Measurements from ENCODE around the gene BDP1. TPM values are rescaled to one million over a fixed set of nuclear protein-coding genes. Genes with fewer than 3 reads are reported as not detected.
"Not testable (repeated sequence)": the region's sequence is repeated elsewhere in the genome, so short reads cannot be mapped to it uniquely, and the experiment has no call there.

The BDP1 gene
- total RNA-seq, 1 donor from 2014 or later = 24.1 TPM

- no peak for TF ChIP-seq CTCF (IDR thresholded peaks at IDR 0.05; ENCODE audit: insufficient read depth, low read length, poor library complexity, severe bottlenecking)
- no peaks in the 10 kb centered on the region for H3K36me3 ChIP-seq (ENCODE audit: control insufficient read depth, insufficient read depth, low read length)
- no peak overlapping the region for H3K4me3 ChIP-seq (ENCODE audit: low read depth, low read length)
- no peak for DNase-seq (ENCODE audit: low read depth)
- H3K27me3 ChIP-seq (ENCODE audit: control insufficient read depth, insufficient read depth, low read length) = no peaks in the 10 kb centered on the region
These were observed 26.7 kb downstream of the BDP1 start for GRCh38 chr5:71482132-71482531.

- Histone ChIP-seq H3K4me3 (ENCODE audit: low read depth, low read length) (no peak overlapping the region), H3K36me3 (ENCODE audit: control insufficient read depth, insufficient read depth, low read length) (peaks cover 2% of the 10 kb centered on the region), H3K27me3 (ENCODE audit: control insufficient read depth, insufficient read depth, low read length) (no peaks in the 10 kb centered on the region)
- no peak for TF ChIP-seq CTCF (IDR thresholded peaks at IDR 0.05; ENCODE audit: insufficient read depth, low read length, poor library complexity, severe bottlenecking)
- peak; percentile 73 for DNase-seq (ENCODE audit: low read depth)
These were observed 27.9 kb downstream of the BDP1 start for GRCh38 chr5:71483355-71483754.

- Histone ChIP-seq H3K27me3 (ENCODE audit: control insufficient read depth, insufficient read depth, low read length) (no peaks in the 10 kb centered on the region), H3K4me3 (ENCODE audit: low read depth, low read length) (no peak overlapping the region), H3K36me3 (ENCODE audit: control insufficient read depth, insufficient read depth, low read length) (no peaks in the 10 kb centered on the region)
- DNase-seq (ENCODE audit: low read depth) = no peak
- TF ChIP-seq CTCF (IDR thresholded peaks at IDR 0.05; ENCODE audit: insufficient read depth, low read length, poor library complexity, severe bottlenecking) = no peak
These were observed 37.6 kb downstream of the BDP1 start for GRCh38 chr5:71492817-71493615.

- H3K36me3 ChIP-seq (ENCODE audit: control insufficient read depth, insufficient read depth, low read length); H3K27me3 ChIP-seq (ENCODE audit: control insufficient read depth, insufficient read depth, low read length); H3K4me3 ChIP-seq (ENCODE audit: low read depth, low read length); DNase-seq (ENCODE audit: low read depth): not testable (repeated sequence)
These were observed 38.8 kb downstream of the BDP1 start for GRCh38 chr5:71494202-71494601.

- H3K36me3 ChIP-seq (ENCODE audit: control insufficient read depth, insufficient read depth, low read length); DNase-seq (ENCODE audit: low read depth); H3K27me3 ChIP-seq (ENCODE audit: control insufficient read depth, insufficient read depth, low read length); H3K4me3 ChIP-seq (ENCODE audit: low read depth, low read length): not testable (repeated sequence)
These were observed 43.3 kb downstream of the BDP1 start for GRCh38 chr5:71498756-71499155.

GRCh38 chr5:71503536-71503935, 48.1 kb downstream of the BDP1 start:
- Histone ChIP-seq H3K27me3 (ENCODE audit: control insufficient read depth, insufficient read depth, low read length) (no peaks in the 10 kb centered on the region), H3K4me3 (ENCODE audit: low read depth, low read length) (no peak overlapping the region), H3K36me3 (ENCODE audit: control insufficient read depth, insufficient read depth, low read length) (peaks cover 2% of the 10 kb centered on the region)
- no peak for DNase-seq (ENCODE audit: low read depth)
- TF ChIP-seq CTCF (IDR thresholded peaks at IDR 0.05; ENCODE audit: insufficient read depth, low read length, poor library complexity, severe bottlenecking) = no peak

GRCh38 chr5:71522151-71522550, 66.7 kb downstream of the BDP1 start:
- H3K27me3 ChIP-seq (ENCODE audit: control insufficient read depth, insufficient read depth, low read length) = no peaks in the 10 kb centered on the region
- peaks cover 1% of the 10 kb centered on the region for H3K36me3 ChIP-seq (ENCODE audit: control insufficient read depth, insufficient read depth, low read length)
- no peak overlapping the region for H3K4me3 ChIP-seq (ENCODE audit: low read depth, low read length)
- no peak for TF ChIP-seq CTCF (IDR thresholded peaks at IDR 0.05; ENCODE audit: insufficient read depth, low read length, poor library complexity, severe bottlenecking)
- no peak for DNase-seq (ENCODE audit: low read depth)

GRCh38 chr5:71525611-71526010, 70.2 kb downstream of the BDP1 start:
- H3K4me3 ChIP-seq (ENCODE audit: low read depth, low read length); H3K27me3 ChIP-seq (ENCODE audit: control insufficient read depth, insufficient read depth, low read length); DNase-seq (ENCODE audit: low read depth); H3K36me3 ChIP-seq (ENCODE audit: control insufficient read depth, insufficient read depth, low read length): not testable (repeated sequence)
